GM18909 (cell line): ENCODE measurements around the gene NXPH2.
A peak's percentile ranks its signal among the peaks of the same experiment; 100 is the strongest.
"Not testable (repeated sequence)": the region's sequence is repeated elsewhere in the genome, so short reads cannot be mapped to it uniquely, and the experiment has no call there.

Experiments
- ATAC-seq: cut with Tn5 transposase; IDR thresholded peaks from one replicate; pipeline ENCODE4 v1.9.1; 2021; ENCODE audit warnings: mild to moderate bottlenecking; ENCODE audit not compliant: unreplicated experiment, poor library complexity

The NXPH2 gene

DNA sequence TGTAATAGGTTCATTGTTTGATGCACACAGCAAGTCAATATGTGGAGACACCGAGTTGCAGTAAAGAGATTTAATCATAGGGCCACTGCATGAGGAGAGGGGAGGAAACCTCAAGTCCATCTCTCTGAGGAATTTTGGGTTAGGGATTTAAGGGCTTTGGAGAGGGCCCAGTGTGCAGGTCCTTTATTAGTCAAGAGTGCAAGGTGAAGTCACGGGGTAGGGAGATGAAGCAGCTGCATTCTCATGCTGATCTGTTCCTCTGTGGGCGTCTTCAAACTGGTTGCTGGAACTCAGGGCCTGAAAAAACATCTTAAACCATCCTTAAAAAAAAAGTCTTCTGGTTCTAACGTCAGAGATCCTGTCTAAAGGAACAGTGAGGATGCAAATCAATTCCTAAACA, 131.6 kb downstream of the NXPH2 start:
- ATAC-seq: no peak

DNA sequence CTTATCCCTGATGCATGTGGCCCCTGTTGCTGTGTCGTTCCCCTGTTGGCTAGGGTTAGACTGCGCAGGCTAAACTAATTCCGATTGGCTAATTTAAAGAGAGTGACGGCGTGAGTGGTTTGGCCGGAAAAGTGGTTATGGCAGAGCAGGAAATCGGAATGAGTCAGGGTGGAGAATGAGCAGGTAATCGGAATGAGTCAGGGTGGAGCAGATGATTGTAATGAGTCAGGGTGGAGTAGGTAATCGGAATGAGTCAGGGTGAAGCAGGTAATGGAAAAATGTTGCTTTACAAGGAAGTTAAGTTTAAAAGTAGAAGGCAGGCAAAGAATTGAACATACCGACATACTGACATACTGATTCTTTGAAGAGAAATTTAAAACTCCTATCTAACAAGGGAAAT, 135.4 kb downstream of the NXPH2 start:
- not testable (repeated sequence) for ATAC-seq

DNA sequence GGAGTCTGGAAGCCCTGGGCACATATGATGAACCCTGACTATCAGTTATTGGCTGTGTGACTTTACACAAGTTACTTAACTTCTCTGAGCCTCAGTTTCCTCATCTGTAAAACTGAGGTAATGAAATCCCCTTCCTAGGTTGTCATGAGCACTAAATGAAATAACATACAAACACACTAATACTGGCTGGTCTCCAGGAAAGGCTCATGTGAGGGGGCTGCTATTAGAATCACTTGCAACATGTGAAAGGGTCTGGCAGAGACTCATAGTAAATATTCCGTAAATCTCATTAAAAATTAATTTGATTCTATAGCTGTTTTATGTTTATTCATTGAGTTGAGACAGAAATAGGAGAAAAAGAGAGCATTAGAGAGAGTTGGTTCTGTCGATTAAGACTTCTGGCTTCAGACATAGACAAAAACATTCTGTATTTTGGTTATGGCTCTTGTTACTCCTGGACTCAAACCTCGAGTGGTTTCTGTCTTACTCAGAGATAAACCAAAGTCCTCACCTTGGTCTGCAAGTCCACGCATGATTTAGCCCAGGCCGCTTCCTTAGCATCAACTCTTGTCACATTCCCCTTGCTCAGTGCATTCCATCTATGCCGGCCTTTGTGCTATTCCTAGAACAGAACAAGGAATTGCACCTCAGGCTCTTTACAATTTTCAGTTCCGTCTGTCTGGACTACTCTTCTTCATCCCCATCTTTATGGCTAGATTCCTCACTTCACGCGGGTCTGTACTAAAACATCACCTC, 139.1 kb downstream of the NXPH2 start:
- ATAC-seq: peak; percentile 53

DNA sequence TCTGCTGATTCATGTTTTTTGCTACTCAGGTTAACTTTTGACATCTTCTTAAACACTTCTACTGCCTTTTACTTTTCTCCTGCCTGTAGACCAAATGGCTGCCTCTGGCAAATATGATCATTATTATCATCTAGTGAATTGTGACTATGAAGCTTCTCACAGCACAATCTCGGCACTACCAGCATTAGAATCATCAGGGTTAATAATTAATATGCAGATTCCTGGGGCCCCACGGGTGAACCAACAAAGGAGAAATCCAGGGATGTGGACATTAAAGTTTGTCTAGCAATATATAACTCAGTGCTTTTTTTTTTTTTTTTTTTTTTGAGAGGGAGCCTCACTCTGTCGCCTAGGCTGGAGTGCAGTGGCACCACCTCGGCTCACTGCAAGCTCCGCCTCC, 142.5 kb downstream of the NXPH2 start:
- no peak for ATAC-seq

DNA sequence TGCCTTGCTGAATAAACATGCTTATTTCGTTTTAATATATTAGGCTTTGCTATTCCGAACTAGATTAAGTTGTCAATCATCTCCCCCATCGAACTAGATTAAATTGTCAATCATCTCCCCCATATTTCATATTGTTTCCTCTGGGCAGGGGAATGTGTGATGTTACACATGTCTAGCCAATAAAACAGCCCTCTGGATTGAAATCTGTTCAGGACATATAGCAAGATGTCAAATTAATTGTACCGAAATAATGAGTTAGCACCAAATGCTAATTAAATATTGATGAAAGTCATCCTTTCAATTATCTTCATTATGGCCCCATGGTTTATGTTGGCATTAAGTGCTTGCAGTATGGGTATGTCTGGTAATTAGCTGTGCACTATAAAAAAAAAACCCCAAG, 143.1 kb downstream of the NXPH2 start:
- ATAC-seq: no peak

DNA sequence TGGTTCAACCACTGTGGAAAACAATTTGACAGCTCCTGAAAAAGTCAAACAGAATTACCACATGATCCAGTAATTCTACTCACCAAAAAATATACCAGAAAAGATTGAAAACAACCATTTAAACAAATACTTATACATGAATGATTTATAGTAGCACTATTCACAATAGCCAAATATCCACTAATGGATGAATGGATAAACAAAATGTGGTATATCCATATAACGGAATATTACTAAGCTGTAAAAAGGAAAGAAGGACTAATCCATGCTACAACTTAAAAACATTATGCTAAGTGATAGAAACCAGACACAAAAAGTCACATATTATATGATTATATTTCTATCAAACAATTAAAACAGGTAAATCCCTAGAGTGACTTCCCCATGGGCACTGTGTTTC, 147.1 kb downstream of the NXPH2 start:
- no peak for ATAC-seq

DNA sequence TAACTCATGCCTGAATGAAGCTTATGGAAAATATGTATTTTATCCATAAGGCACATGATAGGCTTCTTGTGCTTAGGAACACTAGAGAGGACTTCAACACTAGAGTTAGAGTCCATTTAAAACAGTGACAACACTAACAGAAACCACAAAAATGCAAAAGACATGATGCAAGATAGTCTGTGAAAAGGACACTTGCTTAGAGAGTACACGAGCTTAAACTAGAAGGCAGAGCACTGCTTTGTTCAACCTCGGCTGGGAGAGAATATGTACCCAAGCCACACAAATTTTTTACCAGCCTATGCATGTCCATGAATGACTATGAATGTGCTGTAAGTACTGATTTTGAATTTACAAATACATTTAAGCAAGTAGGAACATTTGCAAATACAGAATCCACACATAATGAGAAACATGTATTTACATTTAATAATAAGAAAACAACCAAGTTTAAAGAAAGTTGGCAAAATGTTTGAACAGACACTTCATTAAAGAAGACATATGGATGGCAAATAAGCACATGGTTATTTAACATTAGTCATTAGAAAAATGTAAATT, 148.0 kb downstream of the NXPH2 start:
- ATAC-seq: no peak

DNA sequence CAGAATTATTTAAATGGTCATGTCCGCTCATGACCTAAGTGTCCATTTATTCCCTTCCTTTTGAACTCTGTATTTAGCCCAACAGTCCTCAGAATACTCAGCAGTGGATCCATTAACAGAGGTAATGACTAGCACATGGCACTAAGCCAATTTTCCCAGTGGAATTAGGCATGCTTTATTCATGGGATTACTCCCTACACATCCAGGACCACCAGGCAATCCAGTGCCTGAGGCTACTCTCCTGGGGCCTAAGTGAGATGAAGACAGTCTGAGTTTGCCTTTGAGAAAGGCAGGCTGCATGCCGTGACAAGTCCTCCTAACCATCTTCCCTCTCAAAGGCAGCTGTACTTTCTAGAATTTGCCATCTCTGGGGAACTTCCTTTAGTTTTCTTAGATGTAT, 150.0 kb downstream of the NXPH2 start:
- no peak for ATAC-seq

DNA sequence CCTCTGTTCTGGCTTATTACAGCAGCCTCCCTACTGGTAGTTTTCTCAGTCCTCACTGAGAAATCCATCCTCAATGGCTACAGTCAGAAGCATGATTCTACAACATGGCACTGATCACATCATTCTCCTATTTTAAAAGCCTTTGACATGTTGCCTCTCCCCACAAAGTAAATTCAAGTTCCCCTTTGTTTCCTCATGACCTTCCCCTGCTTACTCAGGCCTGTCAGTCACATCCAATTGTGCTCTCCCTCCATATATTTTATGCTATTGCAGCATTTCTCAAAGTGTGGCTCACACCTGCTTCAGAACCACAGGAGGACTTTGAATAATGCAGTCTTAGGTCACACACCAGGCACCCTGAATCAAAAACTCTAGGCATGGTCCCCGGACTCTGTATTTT, 154.0 kb downstream of the NXPH2 start:
- no peak for ATAC-seq

DNA sequence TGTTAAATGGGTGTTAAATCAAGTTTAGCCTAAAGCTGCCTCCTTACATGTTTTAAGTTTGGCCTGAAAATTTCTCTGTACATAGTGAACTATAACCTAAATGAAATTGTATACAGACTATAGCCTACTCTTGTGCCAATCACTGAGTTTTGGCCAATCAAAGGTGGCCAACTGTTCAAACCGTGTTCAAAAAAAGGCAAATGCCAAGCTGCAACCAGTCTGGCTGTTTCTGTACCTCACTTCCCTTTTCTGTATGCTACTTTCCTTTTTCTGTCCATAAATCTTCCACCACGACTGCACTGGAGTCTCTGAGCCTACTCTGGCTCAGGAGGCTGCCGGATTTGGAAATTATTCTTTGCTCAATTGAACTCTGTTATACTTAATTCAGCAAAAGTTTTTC, 157.6 kb downstream of the NXPH2 start:
- no peak for ATAC-seq

DNA sequence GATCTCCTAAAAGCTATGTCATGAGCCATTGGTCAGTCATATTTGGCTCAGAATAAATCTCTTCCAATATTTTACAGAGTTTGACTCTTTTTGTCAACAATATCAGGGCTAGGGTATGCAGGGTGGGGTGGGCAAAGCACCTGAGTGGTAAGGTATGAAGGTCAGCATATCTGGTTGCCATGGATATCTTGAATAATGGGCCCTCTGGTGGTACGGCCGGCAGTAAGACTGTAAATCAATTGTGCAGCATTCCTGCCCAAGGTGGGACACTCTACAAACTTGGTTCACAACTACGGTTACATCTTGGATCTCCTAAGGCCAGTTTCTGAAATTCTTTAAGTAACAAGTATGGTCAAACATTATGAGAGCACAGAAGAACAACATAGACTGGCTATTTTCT, 159.1 kb downstream of the NXPH2 start:
- no peak for ATAC-seq

DNA sequence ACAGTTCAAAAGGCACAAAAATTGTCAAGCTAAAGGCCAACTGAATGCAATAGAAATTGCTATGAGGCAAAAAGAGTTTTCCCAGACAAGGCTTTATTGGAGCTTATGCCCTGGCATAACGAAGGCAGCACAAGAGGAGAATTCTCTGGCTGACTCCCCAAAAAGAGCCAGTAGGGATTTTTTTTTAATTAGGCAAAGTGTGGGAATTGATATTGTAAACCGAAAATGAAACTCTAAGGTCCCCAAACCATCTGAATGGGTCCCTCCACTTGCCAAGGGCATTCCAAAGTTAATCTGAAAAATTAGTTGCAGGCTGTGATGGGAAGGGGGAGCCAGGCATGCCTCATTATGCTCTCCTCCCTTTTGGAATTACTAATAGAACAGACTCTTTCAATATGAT, 159.8 kb downstream of the NXPH2 start:
- ATAC-seq: no peak
